ENCODE data around the gene NF1.
"Not testable (repeated sequence)": the region's sequence is repeated elsewhere in the genome, so short reads cannot be mapped to it uniquely, and the experiment has no call there.

NF1 gene

GRCh38 chr17:31339906-31340661, 245.3 kb downstream of the NF1 start:
- no peak for DNase-seq (ENCODE audit: low read depth)

GRCh38 chr17:31345191-31345747, 250.5 kb downstream of the NF1 start:
- DNase-seq (ENCODE audit: low read depth), result not testable (repeated sequence)

GRCh38 chr17:31349454-31349853, 254.7 kb downstream of the NF1 start:
- no peak for DNase-seq (ENCODE audit: low read depth)

DNA sequence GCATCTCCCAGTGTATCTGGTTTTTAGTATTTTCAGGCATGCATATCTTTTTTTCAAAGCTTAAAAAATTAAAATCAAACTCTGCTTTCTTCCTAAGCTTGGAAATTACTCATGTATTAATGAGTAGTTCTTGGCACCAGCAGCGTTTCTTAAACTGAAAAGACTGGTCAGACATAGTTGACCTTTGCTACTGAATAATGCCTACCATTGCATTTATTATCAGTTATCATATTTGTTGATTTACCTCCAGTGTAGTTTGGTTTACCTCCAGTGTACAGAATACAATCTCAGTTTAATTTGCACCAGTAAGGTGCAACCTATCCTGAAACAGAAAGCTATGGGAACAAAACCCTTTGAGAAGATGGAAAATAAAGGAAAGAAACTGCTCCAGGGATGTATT, 261.2 kb downstream of the NF1 start:
- DNase-seq (ENCODE audit: low read depth), result no peak

GRCh38 chr17:31357091-31357490, 262.3 kb downstream of the NF1 start:
- no peak for DNase-seq (ENCODE audit: low read depth)

- DNase-seq (ENCODE audit: low read depth), result no peak
Observed at GRCh38 chr17:31357839-31358394, 263.1 kb downstream of the NF1 start.

GRCh38 chr17:31364012-31364411, 269.2 kb downstream of the NF1 start:
- DNase-seq (ENCODE audit: low read depth), result no peak

GRCh38 chr17:31366088-31366487, 271.3 kb downstream of the NF1 start:
- no peak for DNase-seq (ENCODE audit: low read depth)

DNA sequence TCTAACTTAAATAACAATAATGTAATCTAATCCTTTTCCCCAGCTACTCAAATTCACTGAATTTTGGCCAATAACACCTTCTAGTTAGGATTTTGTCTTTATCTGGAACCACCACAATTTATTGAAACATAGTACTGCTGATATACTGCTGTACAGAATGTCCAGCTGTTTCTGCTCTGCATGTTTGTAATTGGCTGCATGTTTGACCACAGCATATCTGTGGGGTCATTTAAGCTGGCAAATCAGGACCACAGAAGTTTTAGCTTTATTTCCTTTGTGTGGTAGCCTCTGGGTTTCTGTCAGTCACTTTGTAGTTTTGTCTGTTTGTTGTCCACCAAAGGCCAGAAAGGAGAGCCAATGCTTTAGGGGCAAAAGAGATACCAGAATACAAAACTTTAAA, 274.5 kb downstream of the NF1 start:
- DNase-seq (ENCODE audit: low read depth), result no peak

DNA sequence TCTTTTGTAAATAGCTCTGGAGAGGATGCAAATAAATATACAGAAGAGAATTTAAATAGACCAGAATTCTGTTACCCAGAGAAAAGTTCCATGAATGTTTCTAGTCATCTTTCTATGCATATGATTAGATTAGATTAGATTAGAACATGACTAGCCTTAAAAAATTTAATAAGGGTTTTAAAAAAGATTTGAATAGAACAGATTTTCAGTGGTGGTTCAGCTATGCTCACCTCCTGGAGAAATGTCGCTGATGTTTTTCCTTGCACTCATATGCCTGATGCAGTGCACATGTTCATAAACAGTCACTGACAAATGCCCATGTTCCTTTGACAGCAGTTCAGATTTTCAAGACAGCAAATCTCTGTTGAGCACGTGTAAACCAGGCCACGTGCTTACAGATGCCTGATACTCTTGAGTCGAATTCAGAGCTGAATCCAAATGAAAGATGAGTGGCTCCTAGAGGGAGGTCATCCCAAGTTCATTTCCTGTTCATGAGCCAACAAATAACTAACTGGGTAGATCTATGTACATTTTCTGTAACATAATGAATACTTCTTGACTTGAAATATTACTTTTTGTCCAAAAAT, 276.8 kb downstream of the NF1 start:
- no peak for DNase-seq (ENCODE audit: low read depth)

DNA sequence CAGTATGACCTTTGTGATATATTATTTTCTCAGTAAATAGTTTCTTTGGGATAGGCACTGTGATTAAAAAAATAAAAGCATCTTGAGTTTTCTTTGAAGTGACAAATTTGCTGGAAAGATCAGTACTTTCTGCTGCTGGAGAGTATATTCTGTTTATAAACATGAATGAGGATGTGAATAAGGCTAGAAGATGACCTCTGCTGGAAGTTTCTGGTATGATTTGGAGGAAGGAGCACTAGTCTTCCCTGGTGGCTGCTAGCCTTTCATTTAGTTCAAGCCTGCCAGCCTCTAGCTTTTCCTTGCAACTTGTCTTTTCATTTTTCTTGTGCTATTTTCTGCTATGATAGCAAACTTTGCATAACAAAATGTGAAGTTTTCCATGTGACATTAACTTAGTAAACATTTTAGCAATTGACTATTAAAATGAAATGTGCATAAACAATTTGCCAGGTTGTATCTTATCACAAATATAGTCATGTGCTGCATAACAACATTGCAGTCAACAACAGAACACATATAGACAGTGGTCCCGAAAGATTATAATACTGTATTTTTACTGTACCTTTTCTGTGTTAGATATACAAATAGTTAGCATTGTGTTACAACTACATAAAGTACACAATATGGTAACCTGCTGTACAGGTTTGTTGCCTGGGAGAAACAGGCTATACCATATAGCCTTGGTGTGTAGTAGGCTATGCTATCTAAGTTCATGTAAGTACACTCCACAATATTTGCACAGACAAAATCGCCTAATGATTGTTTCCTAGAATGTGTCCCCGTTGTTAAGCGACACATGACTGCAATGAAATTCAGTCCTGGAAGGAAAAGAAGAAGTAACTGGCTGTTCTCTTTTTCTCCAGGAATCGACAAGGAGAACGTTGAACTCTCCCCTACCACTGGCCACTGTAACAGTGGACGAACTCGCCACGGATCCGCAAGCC, 278.6 kb downstream of the NF1 start:
- no peak for DNase-seq (ENCODE audit: low read depth)

DNA sequence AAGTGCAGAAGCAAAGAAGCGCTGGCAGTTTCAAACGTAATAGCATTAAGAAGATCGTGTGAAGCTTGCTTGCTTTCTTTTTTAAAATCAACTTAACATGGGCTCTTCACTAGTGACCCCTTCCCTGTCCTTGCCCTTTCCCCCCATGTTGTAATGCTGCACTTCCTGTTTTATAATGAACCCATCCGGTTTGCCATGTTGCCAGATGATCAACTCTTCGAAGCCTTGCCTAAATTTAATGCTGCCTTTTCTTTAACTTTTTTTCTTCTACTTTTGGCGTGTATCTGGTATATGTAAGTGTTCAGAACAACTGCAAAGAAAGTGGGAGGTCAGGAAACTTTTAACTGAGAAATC, 279.3 kb downstream of the NF1 start:
- DNase-seq (ENCODE audit: low read depth), result no peak

GRCh38 chr17:31374503-31374902, 279.7 kb downstream of the NF1 start:
- DNase-seq (ENCODE audit: low read depth), result no peak

DNA sequence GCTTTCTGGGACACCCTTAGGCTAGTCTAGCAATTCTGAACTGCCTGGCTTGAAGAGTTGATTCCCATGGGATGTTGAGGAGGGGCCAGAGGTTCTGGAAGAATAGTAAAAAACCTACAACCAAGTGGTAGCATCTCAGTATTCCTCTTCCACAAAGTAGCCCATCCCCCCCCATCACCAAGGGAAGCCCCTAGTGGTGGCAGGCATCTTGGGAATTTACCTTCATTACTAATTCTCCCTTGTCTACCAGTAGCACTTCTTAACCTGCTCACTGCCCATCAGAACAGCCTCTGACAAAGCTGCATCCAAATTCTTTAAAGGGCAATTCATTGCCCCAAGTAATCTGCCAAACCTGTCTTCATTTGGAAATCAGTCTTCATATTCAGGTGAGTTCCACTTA, 283.9 kb downstream of the NF1 start:
- no peak for DNase-seq (ENCODE audit: low read depth)

- DNase-seq (ENCODE audit: low read depth), result no peak
Observed at GRCh38 chr17:31379597-31380205, 284.9 kb downstream of the NF1 start.

- no peak for DNase-seq (ENCODE audit: low read depth)
Observed at GRCh38 chr17:31381165-31381668, 286.4 kb downstream of the NF1 start.

- DNase-seq (ENCODE audit: low read depth), result not testable (repeated sequence)
Observed at GRCh38 chr17:31382668-31383275, 288.0 kb downstream of the NF1 start.

DNA sequence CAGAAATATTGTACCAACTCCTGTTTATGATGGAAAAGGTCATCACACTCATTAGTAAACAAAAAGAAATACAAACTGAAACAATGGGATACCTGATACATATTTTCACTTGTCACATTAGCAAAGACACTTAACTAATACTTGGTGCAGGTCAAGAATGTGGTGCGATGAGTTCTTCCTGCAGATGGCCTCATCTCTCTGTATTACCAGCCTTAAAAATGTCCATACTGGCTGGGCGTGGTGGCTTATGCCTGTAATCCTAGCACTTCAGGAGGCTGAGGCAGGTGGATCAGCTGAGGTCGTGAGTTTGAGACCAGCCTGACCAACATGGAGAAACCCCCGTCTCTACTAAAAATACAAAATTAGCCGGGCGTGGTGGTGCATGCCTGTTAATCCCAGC, 288.7 kb downstream of the NF1 start:
- not testable (repeated sequence) for DNase-seq (ENCODE audit: low read depth)

DNA sequence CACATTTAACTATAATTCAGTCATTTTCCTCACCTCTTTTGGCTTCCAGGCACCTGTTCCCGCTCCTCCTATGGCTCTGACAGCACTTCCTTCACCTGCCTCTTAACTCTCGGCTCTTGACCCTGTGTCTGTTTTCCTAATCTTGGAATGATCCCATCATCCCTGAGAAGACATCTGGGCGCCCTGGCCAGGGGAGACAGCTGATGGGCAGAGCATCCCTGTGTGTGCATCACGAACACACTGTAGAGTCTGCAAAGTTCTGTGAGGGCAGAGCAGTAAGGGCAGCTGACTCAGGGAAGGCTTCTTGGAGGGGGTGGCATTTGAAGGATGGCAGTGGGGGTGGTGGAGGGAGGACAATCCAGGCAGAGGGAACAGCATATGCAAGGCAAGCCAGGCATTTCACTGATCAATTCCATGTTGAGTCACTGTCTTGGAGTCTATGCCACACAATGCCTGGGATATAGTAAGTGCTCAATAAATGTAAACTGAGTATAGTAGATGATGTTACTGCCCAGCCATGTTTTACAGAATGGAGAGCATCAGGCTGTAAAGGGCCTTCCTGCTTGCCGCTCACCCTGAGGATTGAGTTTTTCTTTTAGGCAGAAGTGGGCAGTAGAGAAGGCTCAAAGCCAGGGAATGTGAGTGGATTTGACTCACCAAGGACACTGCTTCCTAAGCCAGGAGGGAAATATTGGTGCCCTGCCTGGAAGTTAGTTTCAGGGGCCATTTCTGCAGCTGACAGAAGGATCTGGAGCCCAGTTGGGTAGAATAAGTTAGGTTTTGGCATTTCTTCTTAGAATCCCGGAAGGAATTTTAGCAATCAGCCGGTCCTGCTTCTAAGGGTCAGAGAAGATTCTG, 290.9 kb downstream of the NF1 start:
- no peak for DNase-seq (ENCODE audit: low read depth)

GRCh38 chr17:31386542-31387075, 291.8 kb downstream of the NF1 start:
- DNase-seq (ENCODE audit: low read depth), result no peak

All from stimulated activated CD8-positive, alpha-beta memory T cell treated with anti-CD3 and anti-CD28 coated beads, Interleukin-12 subunit alpha, Interleukin-12 subunit beta, amount 100 ng/mL, for 1 hour (primary cell).